Non-pigmented ciliary epithelial cell (primary cell): ENCODE results near the gene NXPE2.
A peak's percentile ranks its signal among the peaks of the same experiment; 100 is the strongest.
"Not testable (repeated sequence)": the region's sequence is repeated elsewhere in the genome, so short reads cannot be mapped to it uniquely, and the experiment has no call there.

Source experiments
- DNase-seq: peaks from one replicate; pipeline ENCODE4 v3.0.0-alpha.2; 2010; ENCODE audit warnings: low read depth

NXPE2 gene

DNA sequence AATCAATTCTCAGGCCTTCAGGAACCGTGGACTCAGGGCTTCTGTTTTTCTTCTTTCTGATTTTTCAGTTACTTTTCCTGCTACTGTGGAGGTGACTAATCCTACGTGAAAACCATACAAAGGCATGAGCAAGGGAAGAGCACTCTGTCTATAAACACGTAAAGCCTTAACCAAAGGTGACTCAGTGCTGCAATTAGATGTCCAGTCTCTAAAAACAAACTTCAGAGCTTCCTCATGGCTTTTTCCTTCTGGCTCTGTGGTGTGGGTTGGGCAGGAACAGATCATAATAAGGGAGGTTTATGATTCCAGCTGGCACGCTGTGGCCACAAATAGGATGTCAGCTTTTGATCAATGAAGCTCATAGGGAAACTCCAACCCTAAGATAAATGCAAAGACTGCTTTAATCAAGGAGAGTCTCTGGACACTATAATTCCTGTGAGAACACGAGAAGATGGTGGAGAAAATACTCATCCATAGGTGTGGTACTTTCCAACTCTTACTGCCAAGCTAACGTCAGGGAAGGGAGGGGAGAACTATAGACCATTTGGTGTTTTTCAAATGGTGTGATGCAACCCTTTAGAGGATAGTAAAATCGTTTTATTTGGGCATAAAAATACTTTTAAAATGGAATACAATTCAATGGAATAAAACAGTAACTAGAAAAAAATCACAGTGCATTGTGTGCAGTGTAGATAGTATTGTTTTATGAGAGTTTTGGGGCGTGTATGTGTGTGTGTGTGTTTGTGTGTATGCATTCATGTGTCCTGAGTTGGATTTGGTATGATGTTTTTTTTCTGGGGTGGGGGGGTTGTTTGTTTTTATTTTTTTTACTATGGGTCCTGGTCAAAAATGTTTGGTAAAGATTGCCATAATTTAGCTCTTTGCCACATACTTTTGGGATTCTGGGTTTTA lies at the start of gene NXPE2:
TSS of gene NXPE2 (plus strand) at position 403 of the 912 bp plus-strand sequence. CDS start at position 452, 49 bp downstream.
- DNase-seq = peak; percentile 13

DNA sequence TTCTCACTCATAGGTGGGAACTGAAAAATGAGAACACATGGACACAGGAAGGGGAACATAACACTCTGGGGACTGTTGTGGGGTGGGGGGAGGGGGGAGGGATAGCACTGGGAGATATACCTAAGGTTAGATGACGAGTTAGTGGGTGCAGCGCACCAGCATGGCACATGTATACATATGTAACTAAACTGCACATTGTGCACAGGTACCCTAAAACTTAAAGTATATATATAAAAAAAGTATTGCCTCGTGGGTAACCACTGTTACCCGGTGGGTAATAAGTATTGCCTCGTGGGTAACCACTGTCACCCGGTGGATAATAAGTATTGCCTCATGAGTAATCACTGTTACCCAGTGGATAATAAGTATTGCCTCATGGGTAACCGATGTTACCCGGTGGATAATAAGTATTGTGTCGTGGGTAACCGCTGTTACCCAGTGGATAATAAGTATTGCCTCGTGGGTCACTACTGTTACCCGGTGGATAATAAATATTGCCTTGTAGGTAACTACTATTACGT lies 46.8 kb upstream of the NXPE2 start:
- DNase-seq = not testable (repeated sequence)

- not testable (repeated sequence) for DNase-seq
Observed at GRCh38 chr11:114639440-114639839, 38.9 kb upstream of the NXPE2 start.

DNA sequence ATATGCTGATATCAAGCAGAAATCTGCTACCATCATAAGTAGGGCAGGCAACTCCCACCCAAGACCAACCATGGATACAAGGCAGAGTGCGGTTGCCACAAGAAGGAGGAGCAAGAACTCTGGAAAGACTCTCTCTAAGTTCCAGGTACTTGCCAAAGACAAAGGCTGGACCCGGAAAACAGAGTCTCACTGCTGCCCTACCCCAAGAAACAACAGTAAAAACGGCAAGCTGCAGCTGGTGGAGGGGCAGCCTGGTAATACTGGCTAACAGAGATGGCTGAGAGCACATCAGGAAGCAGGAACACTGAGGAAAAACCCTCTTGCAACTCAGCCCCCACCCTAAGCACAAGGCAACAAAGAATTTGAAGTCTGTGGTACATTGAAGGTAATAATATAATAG lies 27.7 kb upstream of the NXPE2 start:
- no peak for DNase-seq

DNA sequence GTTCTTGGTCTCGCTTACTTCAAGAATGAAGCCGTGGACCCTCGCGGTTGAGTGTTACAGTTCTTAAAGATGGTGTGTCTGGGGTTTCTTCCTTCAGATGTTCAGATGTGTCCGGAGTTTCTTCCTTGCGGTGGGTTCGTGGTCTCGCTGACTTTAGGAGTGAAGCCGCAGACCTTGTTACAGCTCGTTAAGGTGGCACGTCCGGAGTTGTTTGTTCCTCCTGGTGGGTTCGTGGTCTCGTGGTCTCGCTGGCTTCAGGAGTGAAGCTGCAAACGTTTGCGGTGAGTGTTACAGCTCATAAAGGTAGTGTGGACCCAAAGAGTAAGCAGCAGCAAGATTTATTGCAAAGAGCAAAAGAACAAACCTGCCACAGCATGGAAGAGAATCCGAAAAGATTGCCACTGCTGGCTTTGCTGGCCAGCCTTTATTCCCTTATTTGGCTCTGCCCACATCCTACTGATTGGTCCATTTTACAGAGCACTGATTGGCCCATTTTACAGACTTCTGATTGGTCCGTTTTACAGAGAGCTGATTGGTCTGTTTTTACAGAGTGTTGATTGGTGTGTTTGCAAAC lies 27.1 kb upstream of the NXPE2 start:
- no peak for DNase-seq

DNA sequence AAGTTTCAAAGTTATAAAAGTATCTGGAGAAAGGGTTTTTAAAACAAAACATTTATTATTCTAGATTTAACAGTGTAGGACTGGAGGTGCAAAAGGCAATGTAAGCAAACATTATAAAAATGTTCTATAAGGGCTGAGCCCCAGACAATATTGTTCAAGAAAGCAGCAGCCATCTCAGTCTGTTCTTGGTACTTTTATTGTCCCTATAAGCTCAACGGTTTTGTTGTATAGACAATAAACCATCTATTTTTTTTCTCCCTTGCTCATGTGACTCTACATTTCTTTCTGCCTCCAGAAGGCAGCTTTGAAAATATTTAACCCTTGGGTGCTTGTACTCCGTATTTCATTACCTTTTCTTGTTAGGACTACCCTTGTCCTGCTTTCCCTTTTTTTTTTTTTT lies 25.2 kb upstream of the NXPE2 start:
- no peak for DNase-seq

GRCh38 chr11:114664641-114665040 lies 13.7 kb upstream of the NXPE2 start:
- no peak for DNase-seq

DNA sequence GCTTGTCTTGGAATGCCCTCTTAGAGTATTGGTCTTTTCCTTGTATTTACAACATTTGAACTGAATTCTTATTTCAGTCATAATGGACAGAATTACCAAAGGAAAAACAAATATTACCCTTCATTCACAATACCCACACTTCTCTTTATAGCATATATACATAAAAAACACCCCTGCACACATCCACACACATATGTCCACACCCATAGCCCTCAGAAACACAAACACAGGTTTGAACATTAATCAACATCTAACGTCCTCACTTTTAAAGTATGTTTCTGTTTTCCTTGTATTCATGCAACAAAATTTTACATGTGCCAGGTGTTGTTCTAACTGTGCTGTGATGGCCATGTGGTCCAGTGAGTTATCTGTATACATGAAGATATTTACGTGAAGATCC lies 11.6 kb upstream of the NXPE2 start:
- no peak for DNase-seq

- DNase-seq = no peak
Observed at GRCh38 chr11:114668109-114668508, 10.2 kb upstream of the NXPE2 start.

GRCh38 chr11:114673661-114674060 lies 4.7 kb upstream of the NXPE2 start:
- no peak for DNase-seq

DNA sequence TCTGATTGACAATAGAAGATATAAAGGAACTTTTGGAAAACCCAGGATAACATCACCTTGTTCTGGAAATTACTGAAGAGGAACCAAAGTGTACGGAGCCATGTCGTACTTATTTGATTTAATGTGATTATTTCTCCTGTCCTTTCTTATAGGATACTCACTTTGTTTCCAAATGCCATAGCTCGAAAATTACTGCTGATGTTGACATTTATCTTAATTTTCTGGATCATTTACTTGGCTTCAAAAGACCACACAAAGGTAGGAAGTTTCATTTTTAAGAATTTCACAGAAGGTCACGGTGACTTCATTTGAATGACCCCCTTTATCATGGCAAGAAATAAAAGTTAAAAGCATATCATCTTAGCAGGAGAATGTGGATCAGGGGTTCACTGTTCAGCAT lies 1.2 kb downstream of the NXPE2 start:
- DNase-seq = no peak

GRCh38 chr11:114683007-114683406 lies 4.7 kb downstream of the NXPE2 start:
- DNase-seq = no peak

- DNase-seq = no peak
Observed at GRCh38 chr11:114684636-114685035, 6.3 kb downstream of the NXPE2 start.

DNA sequence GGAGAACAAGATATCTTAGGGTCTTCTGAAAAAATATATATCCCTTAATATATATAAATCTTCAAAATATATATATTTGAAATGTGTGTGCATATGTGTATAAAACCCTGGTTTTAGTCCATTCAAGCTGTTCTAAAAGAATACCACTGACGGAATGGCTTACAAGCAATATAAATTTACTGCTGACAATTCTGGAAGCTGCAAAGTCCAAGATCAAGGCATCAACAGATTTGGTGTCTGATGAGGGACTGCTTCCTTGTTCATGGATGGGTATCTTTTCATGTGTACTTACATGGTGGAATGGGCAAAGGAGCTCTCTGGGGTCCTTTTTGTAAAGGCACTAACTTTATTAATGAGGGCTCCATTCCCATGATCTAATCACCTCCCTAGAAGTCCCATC lies 6.8 kb downstream of the NXPE2 start:
- no peak for DNase-seq

DNA sequence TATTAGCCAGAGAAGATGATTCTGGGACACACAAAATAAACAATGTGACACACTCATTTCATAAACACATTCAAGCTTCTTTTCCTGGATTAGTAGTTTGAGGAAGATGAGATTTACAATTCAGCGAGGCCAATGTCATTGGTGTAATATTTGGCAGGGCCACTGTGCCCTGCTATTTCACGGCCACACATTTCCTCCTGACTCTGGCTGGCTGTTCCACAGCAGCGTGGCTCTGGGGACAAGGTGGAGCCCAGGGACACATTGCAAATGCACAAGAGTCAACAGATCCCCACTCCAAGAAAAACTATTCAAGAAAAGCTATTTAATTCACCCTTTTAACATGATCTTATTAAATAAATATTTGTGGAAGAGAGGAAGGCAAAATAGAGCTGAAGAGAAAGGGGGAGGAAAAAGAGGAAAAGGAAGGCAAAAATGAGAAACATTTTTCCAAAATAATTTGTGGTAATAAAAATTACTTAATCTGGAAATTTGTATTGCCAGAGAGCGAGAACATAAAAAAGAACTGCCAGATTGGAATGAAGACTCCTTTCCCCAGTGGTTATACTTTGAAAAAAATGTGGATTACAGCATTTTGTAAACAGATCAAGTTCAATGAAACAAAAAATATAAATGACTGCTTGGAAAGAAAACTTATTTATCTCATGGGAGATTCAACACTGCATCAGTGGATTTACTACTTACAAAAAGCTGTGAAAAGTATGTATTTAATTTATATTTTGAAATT lies 27.1 kb downstream of the NXPE2 start:
- no peak for DNase-seq

GRCh38 chr11:114709960-114710359 lies 31.6 kb downstream of the NXPE2 start:
- no peak for DNase-seq

GRCh38 chr11:114713756-114714155 lies 35.4 kb downstream of the NXPE2 start:
- DNase-seq = no peak

DNA sequence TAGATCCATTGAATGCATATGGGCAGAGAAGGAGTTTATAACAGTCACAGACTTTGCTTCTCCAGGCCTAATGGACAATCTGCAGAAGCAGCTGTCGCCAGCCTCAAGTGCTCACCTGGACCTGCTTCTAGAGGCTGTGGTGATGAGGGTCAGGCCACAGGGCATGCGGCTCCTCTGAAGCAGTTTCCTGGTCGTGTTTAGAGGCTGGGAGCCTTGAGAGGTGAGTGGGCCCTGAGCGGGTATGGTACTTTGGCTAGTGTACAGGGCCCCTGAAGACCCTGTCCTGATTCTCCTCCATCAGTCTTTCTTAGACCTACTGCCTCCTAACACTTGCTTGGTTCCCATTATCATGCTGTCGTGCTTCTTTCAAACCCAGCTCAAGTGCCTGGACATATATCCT lies 41.2 kb downstream of the NXPE2 start:
- no peak for DNase-seq

DNA sequence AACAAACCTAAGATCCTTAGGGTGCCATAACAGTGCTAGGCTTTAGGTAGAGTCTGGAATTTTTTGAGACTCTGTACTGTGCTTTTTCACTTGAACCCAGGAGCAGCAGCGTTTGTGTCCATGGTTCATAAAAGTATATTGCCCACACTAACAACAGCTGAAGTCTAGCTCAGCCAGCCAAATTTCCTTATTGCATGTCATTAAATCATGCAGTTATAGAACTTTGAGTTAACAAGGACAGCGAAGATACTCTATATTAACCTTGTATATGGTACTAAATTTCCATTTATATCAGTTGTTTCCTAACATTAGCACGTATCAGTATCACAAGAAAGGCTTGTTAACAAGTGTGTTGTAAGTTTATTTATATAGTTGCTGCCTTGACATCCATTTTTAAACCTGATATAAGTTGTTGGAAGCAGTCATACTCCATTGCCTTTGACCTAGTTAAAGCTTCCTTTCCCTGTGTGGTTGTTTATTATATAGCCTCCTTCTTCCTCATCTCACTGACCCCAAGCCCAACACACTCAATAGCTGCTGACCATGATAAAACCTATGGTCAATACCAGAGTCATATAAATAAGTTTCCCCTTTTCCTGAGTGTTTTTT lies 46.7 kb downstream of the NXPE2 start:
- DNase-seq = no peak

GRCh38 chr11:114725623-114726022 lies 47.3 kb downstream of the NXPE2 start:
- DNase-seq = no peak

DNA sequence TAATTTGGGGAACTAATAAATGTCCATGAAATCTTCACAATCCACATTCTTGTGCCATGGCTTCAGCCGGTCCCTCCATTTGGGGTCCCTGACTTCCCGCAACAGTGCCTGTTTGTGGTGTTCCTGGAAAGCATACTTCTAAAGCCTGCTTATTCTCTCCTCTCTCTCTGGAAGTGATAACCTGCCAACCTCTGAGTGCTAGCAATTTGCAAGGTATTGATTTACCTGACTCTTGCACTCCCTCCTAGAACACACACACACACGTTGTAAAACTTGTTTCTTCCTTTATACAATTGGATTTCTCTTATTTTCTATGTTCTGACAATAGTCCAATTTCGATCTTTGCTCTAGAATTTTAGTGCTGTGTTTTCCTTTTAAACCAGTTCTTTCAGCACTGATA lies 58.5 kb downstream of the NXPE2 start:
- no peak for DNase-seq

GRCh38 chr11:114738954-114739353 lies 60.6 kb downstream of the NXPE2 start:
- peak; percentile 11 for DNase-seq
